Measurements from ENCODE around the gene PCDH9. TPM values are rescaled to one million over a fixed set of nuclear protein-coding genes. Genes with fewer than 3 reads are reported as not detected.

Gene PCDH9
- total and polyA plus RNA-seq, 4 experiments from 2014 or later, result 0.08 to 0.18 (median 0.14) TPM

- Mint-ChIP-seq H3K9me3 (peaks cover 0 to 15% (median 7%) of the 10 kb centered on the region in 8 donors), H3K36me3 (no peaks in the 10 kb centered on the region)
Observed at GRCh38 chr13:66477816-66478215, 752.3 kb downstream of the PCDH9 start.

GRCh38 chr13:66475061-66475460 is 755.1 kb downstream of the PCDH9 start:
- Histone ChIP-seq H3K9me3 (ENCODE audit: control insufficient read depth in 1 of 2, low read length in 2 of 2) (no peaks in the 10 kb centered on the region), H3K27ac (ENCODE audit: low read depth, low read length) (no peak overlapping the region), H3K36me3 (ENCODE audit: insufficient read depth, low read length) (no peaks in the 10 kb centered on the region), H3K27me3 (ENCODE audit: insufficient read depth, low read length) (no peaks in the 10 kb centered on the region), H3K4me1 (ENCODE audit: insufficient read depth, low read length) (no peaks in the 10 kb centered on the region), H3K4me3 (ENCODE audit: low read length in 2 of 2) (no peak overlapping the region)
- ChIA-PET POLR2A (ENCODE audit: partially characterized antibody) (no interaction called here), CTCF (ENCODE audit: partially characterized antibody) (no interaction called here)
- H3K9me3 Mint-ChIP-seq, result peaks cover 0 to 13% (median 5%) of the 10 kb centered on the region in 8 donors
- H3K27me3 Mint-ChIP-seq, result no peaks in the 10 kb centered on the region
- H3K27ac Mint-ChIP-seq, result no peak overlapping the region
- H3K4me3 Mint-ChIP-seq, result no peak overlapping the region
- no peaks in the 10 kb centered on the region for H3K36me3 Mint-ChIP-seq
- intact Hi-C loops (cut with micrococcal nuclease), result no loop called here
- no peak for DNase-seq
- H3K4me1 Mint-ChIP-seq, result no peaks in the 10 kb centered on the region

More at GRCh38 chr13:66477816-66478215, 752.3 kb downstream of the PCDH9 start:
- Histone ChIP-seq H3K27ac (ENCODE audit: low read depth, low read length) (no peak overlapping the region), H3K9me3 (ENCODE audit: control insufficient read depth in 1 of 2, low read length in 2 of 2) (peaks cover 0 to 4% of the 10 kb centered on the region in 2 donors), H3K4me1 (ENCODE audit: insufficient read depth, low read length) (no peaks in the 10 kb centered on the region), H3K36me3 (ENCODE audit: insufficient read depth, low read length) (no peaks in the 10 kb centered on the region), H3K27me3 (ENCODE audit: insufficient read depth, low read length) (no peaks in the 10 kb centered on the region), H3K4me3 (ENCODE audit: low read length in 2 of 2) (no peak overlapping the region)
- ChIA-PET POLR2A (ENCODE audit: partially characterized antibody) (no interaction called here), CTCF (ENCODE audit: partially characterized antibody) (no interaction called here)
- H3K4me3 Mint-ChIP-seq, result no peak overlapping the region
- intact Hi-C loops (cut with micrococcal nuclease), result no loop called here
- DNase-seq, result no peak
- no peaks in the 10 kb centered on the region for H3K4me1 Mint-ChIP-seq
- H3K27me3 Mint-ChIP-seq, result no peaks in the 10 kb centered on the region
- no peak overlapping the region for H3K27ac Mint-ChIP-seq

DNA sequence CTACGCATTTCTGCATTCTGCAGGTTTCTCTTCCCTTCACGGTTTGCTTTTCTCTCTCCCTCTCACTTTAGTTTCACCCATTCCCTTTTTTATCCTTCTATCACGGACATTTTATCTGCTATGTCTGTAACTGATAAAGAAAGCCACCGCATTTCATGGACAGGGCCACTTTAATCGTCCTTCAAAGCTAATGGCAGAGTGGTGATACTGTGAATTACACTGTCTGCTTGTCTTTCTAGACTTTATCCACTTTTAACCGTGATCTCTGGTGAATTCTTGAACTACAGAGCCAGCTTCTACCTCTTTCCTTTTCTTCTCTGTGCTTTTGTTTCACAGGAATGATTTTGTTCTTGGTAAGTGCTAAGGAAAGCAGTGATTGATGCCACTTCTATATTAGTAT is 760.4 kb downstream of the PCDH9 start:
- Histone ChIP-seq H3K4me1 (ENCODE audit: insufficient read depth, low read length) (no peaks in the 10 kb centered on the region), H3K9me3 (ENCODE audit: control insufficient read depth in 1 of 2, low read length in 2 of 2) (no peaks in the 10 kb centered on the region), H3K27ac (ENCODE audit: low read depth, low read length) (no peak overlapping the region), H3K27me3 (ENCODE audit: insufficient read depth, low read length) (no peaks in the 10 kb centered on the region), H3K36me3 (ENCODE audit: insufficient read depth, low read length) (no peaks in the 10 kb centered on the region), H3K4me3 (ENCODE audit: low read length in 2 of 2) (no peak overlapping the region)
- ChIA-PET POLR2A (ENCODE audit: partially characterized antibody) (no interaction called here), CTCF (ENCODE audit: partially characterized antibody) (no interaction called here)
- H3K36me3 Mint-ChIP-seq, result no peaks in the 10 kb centered on the region
- no peak for DNase-seq
- no peaks in the 10 kb centered on the region for H3K27me3 Mint-ChIP-seq
- intact Hi-C loops (cut with micrococcal nuclease), result no loop called here
- H3K4me3 Mint-ChIP-seq, result no peak overlapping the region
- no peaks in the 10 kb centered on the region for H3K4me1 Mint-ChIP-seq
- peaks cover 2 to 14% (median 10%) of the 10 kb centered on the region in 8 donors for H3K9me3 Mint-ChIP-seq
- no peak overlapping the region for H3K27ac Mint-ChIP-seq

GRCh38 chr13:66468656-66469055 is 761.5 kb downstream of the PCDH9 start:
- Histone ChIP-seq H3K36me3 (ENCODE audit: insufficient read depth, low read length) (no peaks in the 10 kb centered on the region), H3K4me3 (ENCODE audit: low read length in 2 of 2) (no peak overlapping the region), H3K27ac (ENCODE audit: low read depth, low read length) (no peak overlapping the region), H3K27me3 (ENCODE audit: insufficient read depth, low read length) (no peaks in the 10 kb centered on the region), H3K9me3 (ENCODE audit: control insufficient read depth in 1 of 2, low read length in 2 of 2) (no peaks in the 10 kb centered on the region), H3K4me1 (ENCODE audit: insufficient read depth, low read length) (no peaks in the 10 kb centered on the region)
- no peak for DNase-seq
- no peaks in the 10 kb centered on the region for H3K27me3 Mint-ChIP-seq
- H3K4me1 Mint-ChIP-seq, result no peaks in the 10 kb centered on the region
- no peak overlapping the region for H3K4me3 Mint-ChIP-seq
- peaks cover 2 to 15% (median 10%) of the 10 kb centered on the region in 8 donors for H3K9me3 Mint-ChIP-seq
- intact Hi-C loops (cut with micrococcal nuclease), result no loop called here
- CTCF ChIA-PET (ENCODE audit: partially characterized antibody), result no interaction called here
- POLR2A ChIA-PET (ENCODE audit: partially characterized antibody), result no interaction called here
- no peak overlapping the region for H3K27ac Mint-ChIP-seq
- H3K36me3 Mint-ChIP-seq, result no peaks in the 10 kb centered on the region

DNA sequence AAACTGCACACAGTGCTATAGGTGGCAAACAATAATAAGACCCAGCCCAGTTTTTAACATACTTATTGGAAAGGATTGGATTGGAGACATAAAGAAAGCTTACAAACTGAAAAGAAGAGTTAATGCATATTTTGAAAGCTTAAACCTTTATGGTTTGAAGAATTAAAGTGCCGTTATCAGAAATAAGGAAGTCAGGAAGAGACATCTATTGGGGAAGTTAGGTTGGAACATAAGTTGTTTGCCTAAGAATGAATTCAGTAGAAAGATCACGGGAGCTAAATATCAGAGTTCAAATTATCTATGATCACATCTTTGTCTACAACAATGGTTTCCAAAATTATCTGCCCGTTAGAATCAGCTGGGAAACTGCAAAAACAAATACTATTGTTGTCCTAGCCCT is 767.9 kb downstream of the PCDH9 start:
- peaks cover 0 to 9% (median 4%) of the 10 kb centered on the region in 8 donors for H3K9me3 Mint-ChIP-seq
- no peaks in the 10 kb centered on the region for H3K9me3 ChIP-seq (ENCODE audit: control insufficient read depth in 1 of 2, low read length in 2 of 2)
- no peaks in the 10 kb centered on the region for H3K27me3 ChIP-seq (ENCODE audit: insufficient read depth, low read length)
- H3K36me3 Mint-ChIP-seq, result no peaks in the 10 kb centered on the region
- ChIA-PET CTCF (ENCODE audit: partially characterized antibody) (no interaction called here), POLR2A (ENCODE audit: partially characterized antibody) (no interaction called here)
- no peaks in the 10 kb centered on the region for H3K4me1 Mint-ChIP-seq
- no peaks in the 10 kb centered on the region for H3K27me3 Mint-ChIP-seq
- intact Hi-C loops (cut with micrococcal nuclease), result no loop called here
- H3K27ac ChIP-seq (ENCODE audit: low read depth, low read length), result no peak overlapping the region
- no peak overlapping the region for H3K27ac Mint-ChIP-seq
- H3K4me3 ChIP-seq (ENCODE audit: low read length in 2 of 2), result no peak overlapping the region
- H3K36me3 ChIP-seq (ENCODE audit: insufficient read depth, low read length), result no peaks in the 10 kb centered on the region
- H3K4me3 Mint-ChIP-seq, result no peak overlapping the region
- DNase-seq, result no peak
- no peaks in the 10 kb centered on the region for H3K4me1 ChIP-seq (ENCODE audit: insufficient read depth, low read length)

DNA sequence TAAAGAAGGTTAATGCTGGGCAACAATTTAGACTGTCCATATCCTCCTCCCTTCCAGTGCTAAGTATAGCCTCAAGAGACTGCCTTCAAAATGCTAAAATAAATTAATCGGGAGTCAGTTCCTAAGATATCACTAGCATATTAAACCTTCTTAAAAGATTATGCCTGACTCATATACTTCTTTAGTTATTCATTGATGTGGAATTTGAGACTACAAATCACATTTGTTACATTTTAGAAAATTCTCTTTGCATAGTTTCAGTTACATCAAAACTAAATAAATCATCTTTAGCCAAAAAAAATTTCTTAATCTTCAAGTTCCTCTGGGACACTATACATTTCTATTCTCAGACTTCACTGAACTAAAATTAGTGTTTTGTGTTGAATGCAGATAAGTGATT is 769.1 kb downstream of the PCDH9 start:
- ChIA-PET CTCF (ENCODE audit: partially characterized antibody) (interaction anchor here (0.5 kb wide), 1 partner anchor 1768 kb away, joined by 4 read pairs; no protein-coding TSS in a partner anchor), POLR2A (ENCODE audit: partially characterized antibody) (no interaction called here)
- no peaks in the 10 kb centered on the region for H3K9me3 ChIP-seq (ENCODE audit: control insufficient read depth in 1 of 2, low read length in 2 of 2)
- no peak overlapping the region for H3K27ac ChIP-seq (ENCODE audit: low read depth, low read length)
- peaks cover 0 to 6% (median 2%) of the 10 kb centered on the region in 8 donors for H3K9me3 Mint-ChIP-seq
- DNase-seq, result no peak
- no peaks in the 10 kb centered on the region for H3K36me3 ChIP-seq (ENCODE audit: insufficient read depth, low read length)
- no peak overlapping the region for H3K4me3 Mint-ChIP-seq
- H3K27me3 ChIP-seq (ENCODE audit: insufficient read depth, low read length), result no peaks in the 10 kb centered on the region
- H3K36me3 Mint-ChIP-seq, result no peaks in the 10 kb centered on the region
- H3K27ac Mint-ChIP-seq, result no peak overlapping the region
- H3K4me1 Mint-ChIP-seq, result no peaks in the 10 kb centered on the region
- no peaks in the 10 kb centered on the region for H3K4me1 ChIP-seq (ENCODE audit: insufficient read depth, low read length)
- H3K4me3 ChIP-seq (ENCODE audit: low read length in 2 of 2), result no peak overlapping the region
- intact Hi-C loops (cut with micrococcal nuclease), result no loop called here
- no peaks in the 10 kb centered on the region for H3K27me3 Mint-ChIP-seq

GRCh38 chr13:66459634-66460033 is 770.5 kb downstream of the PCDH9 start:
- Mint-ChIP-seq H3K9me3 (peaks cover 0 to 5% (median under 1%) of the 10 kb centered on the region in 8 donors), H3K4me1 (no peaks in the 10 kb centered on the region), H3K27ac (no peak overlapping the region), H3K4me3 (no peak overlapping the region), H3K27me3 (no peaks in the 10 kb centered on the region), H3K36me3 (no peaks in the 10 kb centered on the region)
- DNase-seq, result no peak
- CTCF ChIA-PET (ENCODE audit: partially characterized antibody), result no interaction called here
- Histone ChIP-seq H3K4me1 (ENCODE audit: insufficient read depth, low read length) (no peaks in the 10 kb centered on the region), H3K27ac (ENCODE audit: low read depth, low read length) (no peak overlapping the region), H3K9me3 (ENCODE audit: control insufficient read depth in 1 of 2, low read length in 2 of 2) (no peaks in the 10 kb centered on the region), H3K27me3 (ENCODE audit: insufficient read depth, low read length) (no peaks in the 10 kb centered on the region), H3K4me3 (ENCODE audit: low read length in 2 of 2) (no peak overlapping the region), H3K36me3 (ENCODE audit: insufficient read depth, low read length) (no peaks in the 10 kb centered on the region)
- POLR2A ChIA-PET (ENCODE audit: partially characterized antibody), result no interaction called here
- intact Hi-C loops (cut with micrococcal nuclease), result no loop called here

GRCh38 chr13:66459143-66459542 is 771.0 kb downstream of the PCDH9 start:
- peaks cover 0 to 5% (median under 1%) of the 10 kb centered on the region in 8 donors for H3K9me3 Mint-ChIP-seq
- no peaks in the 10 kb centered on the region for H3K36me3 ChIP-seq (ENCODE audit: insufficient read depth, low read length)
- no peaks in the 10 kb centered on the region for H3K27me3 ChIP-seq (ENCODE audit: insufficient read depth, low read length)
- H3K9me3 ChIP-seq (ENCODE audit: control insufficient read depth in 1 of 2, low read length in 2 of 2), result no peaks in the 10 kb centered on the region
- POLR2A ChIA-PET (ENCODE audit: partially characterized antibody), result no interaction called here
- no peaks in the 10 kb centered on the region for H3K4me1 Mint-ChIP-seq
- no peak overlapping the region for H3K4me3 Mint-ChIP-seq
- CTCF ChIA-PET (ENCODE audit: partially characterized antibody), result no interaction called here
- no peaks in the 10 kb centered on the region for H3K4me1 ChIP-seq (ENCODE audit: insufficient read depth, low read length)
- no peak for DNase-seq
- intact Hi-C loops (cut with micrococcal nuclease), result no loop called here
- H3K36me3 Mint-ChIP-seq, result no peaks in the 10 kb centered on the region
- H3K27ac ChIP-seq (ENCODE audit: low read depth, low read length), result no peak overlapping the region
- H3K27me3 Mint-ChIP-seq, result no peaks in the 10 kb centered on the region
- no peak overlapping the region for H3K27ac Mint-ChIP-seq
- H3K4me3 ChIP-seq (ENCODE audit: low read length in 2 of 2), result no peak overlapping the region

All from CD4-positive, alpha-beta memory T cell (primary cell).